Stimulated activated CD4-positive, alpha-beta T cell treated with anti-CD3 and anti-CD28 coated beads, Interleukin-1b, Interleukin-23, amount 100 ng/mL, for 48 hours (primary cell): ENCODE results near the gene ANAPC1.
"Not testable (repeated sequence)": the region's sequence is repeated elsewhere in the genome, so short reads cannot be mapped to it uniquely, and the experiment has no call there.

ENCODE experiments used
- DNase-seq: peaks from one replicate; pipeline ENCODE4 v3.0.0-alpha.2; 2020

The ANAPC1 gene

DNA sequence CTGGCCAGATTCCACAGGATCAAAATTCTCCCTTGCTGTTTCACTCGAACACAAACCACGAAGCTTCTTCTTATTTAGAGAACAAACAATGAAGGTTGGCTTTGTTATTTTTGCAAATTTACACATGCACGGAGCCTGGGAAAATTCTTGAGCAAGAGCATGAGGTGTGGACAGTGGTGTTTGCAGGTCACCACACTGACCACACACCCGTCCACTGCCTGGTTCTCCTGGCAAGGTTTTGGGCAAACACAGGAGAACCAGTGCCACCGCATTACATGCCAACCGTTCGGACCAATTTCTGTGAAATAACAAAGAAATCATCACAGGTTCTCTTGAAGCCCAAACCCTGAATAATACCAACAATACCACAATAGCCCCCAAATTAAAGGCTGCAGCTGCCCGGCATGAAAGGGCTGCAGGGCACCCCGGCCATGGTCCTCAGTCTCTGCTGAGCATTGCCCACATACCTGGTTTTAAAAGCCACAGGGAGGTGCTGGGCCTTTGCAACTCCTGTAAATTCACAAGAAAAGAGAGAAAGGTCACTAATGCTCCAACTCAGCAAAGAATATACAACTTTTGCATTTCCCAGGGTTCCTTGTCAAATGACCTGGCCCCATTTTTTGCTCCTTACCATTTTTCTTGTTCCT, 154.1 kb downstream of the ANAPC1 start:
- not testable (repeated sequence) for DNase-seq

DNA sequence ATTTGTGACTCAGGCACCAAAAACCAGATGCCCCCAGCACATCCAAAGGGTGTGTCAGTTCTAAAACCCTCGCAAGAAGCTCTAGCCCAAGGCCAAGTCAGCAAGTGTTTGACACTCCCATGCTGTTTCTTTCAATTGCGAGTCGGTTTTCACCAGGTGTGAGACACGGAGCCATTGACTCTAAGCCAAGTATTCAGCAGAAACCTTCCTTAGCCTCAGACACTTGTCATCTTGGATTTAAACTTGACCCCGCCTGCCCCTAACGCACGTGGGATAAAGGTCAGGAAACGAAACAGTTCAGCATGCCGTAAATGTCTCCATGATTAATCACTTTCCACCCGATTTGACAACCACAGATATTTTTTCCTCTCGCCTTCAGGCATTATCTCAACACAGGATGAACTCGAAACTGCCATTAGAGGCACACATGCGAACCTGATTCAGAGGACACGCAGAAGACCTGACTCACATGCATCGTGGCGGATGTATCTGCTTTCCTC, 156.3 kb downstream of the ANAPC1 start:
- peak; percentile 60 for DNase-seq

DNA sequence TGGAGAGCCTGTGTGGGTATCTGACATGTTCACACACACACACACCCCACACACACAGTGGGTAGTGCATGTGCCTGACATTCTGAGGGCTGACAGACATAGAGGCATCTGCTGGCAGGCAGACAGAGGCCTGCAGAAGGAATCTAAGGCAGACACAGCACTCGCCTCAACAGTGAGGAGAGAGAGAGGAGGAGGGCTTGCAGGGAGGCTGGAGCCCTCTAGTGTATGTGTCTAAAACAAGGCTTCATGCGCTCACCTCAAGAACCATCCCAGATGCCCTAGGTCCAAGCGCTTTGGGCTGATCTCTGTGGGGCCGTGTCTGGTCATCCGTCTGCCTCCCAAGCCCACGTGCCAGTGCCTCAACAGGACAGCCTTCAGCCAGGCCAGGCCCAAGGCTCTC, 158.3 kb downstream of the ANAPC1 start:
- peak; percentile 33 for DNase-seq

DNA sequence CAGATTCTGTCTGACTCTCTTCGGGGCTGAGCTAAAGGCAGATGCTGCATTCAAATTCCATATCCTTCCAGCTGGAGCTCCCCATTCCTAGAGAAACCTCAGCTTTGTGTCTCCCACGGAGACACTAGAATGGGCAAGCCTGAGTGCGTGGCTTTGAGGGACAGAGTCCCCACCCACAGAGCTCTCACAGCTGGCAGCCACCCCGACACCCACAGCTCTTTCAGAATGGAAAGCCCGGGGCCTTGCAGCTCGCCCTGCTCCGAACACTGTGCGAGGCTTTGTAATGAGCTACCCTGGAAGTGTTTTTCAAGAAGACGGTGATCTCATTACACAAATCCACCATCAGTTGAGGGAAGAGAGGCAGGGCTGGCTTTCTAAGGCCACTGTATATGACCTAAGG, 164.4 kb downstream of the ANAPC1 start:
- DNase-seq: not testable (repeated sequence)
